ENCODE data around the gene LRFN4. TPM values are rescaled to one million over a fixed set of nuclear protein-coding genes. Genes with fewer than 3 reads are reported as not detected.

The LRFN4 gene
- total and polyA plus RNA-seq, 5 donors from 2014 or later, result 0.87 to 8.0 (median 1.4) TPM

DNA sequence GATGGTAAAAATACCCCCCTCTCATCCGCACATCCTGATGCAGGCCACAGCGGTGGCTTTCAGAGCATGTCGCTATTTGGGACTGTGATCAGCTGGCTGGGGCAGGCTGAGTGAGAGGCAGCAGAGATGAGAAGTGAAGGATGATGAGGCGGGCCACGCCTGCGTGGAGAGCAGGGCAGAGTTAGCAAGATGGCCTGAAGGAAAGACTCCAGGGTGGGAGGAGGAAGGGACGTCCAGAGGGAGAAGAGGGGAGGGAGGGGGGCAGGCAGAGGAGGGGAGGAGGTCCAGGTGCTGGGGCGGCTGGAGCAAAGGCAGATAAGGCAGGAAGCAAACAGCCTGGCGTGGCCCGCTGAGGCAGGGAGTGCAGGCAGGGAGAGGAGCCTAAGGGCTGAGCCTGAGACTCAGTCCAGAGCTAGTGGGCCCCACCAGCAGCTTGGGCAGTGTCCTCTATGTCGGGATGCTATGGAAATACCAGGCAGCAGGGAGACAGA, 29.1 kb downstream of the LRFN4 start:
- no peaks in the 10 kb centered on the region for H3K27me3 ChIP-seq (ENCODE audit: control insufficient read depth, insufficient read depth, low read length)
- no peak overlapping the region for H3K27ac ChIP-seq (ENCODE audit: insufficient read depth, low read length, poor library complexity, severe bottlenecking)
- Mint-ChIP-seq H3K4me1 (peaks cover 0 to 5% (median 2%) of the 10 kb centered on the region in 4 donors), H3K9me3 (no peaks in the 10 kb centered on the region), H3K27me3 (no peaks in the 10 kb centered on the region), H3K36me3 (no peaks in the 10 kb centered on the region), H3K4me3 (no peak overlapping the region), H3K27ac (peak overlapping the region in 1 of 3 donors; percentile 17)
- no peak overlapping the region for H3K4me3 ChIP-seq (ENCODE audit: low read depth, low read length)
- no peaks in the 10 kb centered on the region for H3K36me3 ChIP-seq (ENCODE audit: control insufficient read depth, insufficient read depth, low read length)
- DNase-seq (no peak), ATAC-seq (ENCODE audit: low read depth in 2 of 2) (no peak)
- H3K9me3 ChIP-seq (ENCODE audit: control insufficient read depth in 2 of 2, low read length in 2 of 2), result no peaks in the 10 kb centered on the region
- no peaks in the 10 kb centered on the region for H3K4me1 ChIP-seq (ENCODE audit: control insufficient read depth, insufficient read depth, low read length, poor library complexity, severe bottlenecking)

DNA sequence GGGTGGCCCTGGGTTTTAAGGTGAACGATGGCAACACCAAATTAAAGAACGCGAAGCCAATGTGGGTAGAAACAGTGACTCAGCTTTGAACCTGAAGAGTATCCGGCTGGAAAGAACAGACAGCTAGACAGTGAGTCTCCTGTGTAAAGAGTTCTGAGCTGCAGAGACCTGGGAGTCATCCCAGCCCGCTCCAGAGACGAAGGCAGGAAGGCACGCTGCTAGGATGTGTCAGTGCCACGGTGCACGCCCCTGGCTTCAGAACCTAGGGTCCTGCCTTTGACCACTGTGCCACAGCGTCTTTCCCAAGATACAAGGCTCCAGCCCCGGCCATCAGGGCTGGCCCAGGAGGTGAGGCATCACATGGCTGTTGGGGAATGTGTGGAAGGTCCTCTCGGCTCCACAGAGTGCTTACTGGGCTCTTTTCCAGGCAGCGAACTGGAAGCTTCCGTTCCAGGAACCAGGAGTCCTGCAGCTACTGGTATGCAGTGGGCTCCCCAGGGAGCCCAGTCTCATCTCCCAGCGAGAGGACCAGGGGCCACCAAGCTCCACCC, 29.9 kb downstream of the LRFN4 start:
- no peak overlapping the region for H3K27ac ChIP-seq (ENCODE audit: insufficient read depth, low read length, poor library complexity, severe bottlenecking)
- no peaks in the 10 kb centered on the region for H3K27me3 ChIP-seq (ENCODE audit: control insufficient read depth, insufficient read depth, low read length)
- peak overlapping the region in 1 of 3 donors; percentile 17 for H3K27ac Mint-ChIP-seq
- H3K36me3 Mint-ChIP-seq, result no peaks in the 10 kb centered on the region
- peaks cover 0 to 2% (median under 1%) of the 10 kb centered on the region in 4 donors for H3K4me1 Mint-ChIP-seq
- H3K36me3 ChIP-seq (ENCODE audit: control insufficient read depth, insufficient read depth, low read length), result no peaks in the 10 kb centered on the region
- peaks cover 0 to under 1% (median 0%) of the 10 kb centered on the region in 7 donors for H3K9me3 Mint-ChIP-seq
- H3K27me3 Mint-ChIP-seq, result no peaks in the 10 kb centered on the region
- no peak overlapping the region for H3K4me3 Mint-ChIP-seq
- no peaks in the 10 kb centered on the region for H3K9me3 ChIP-seq (ENCODE audit: control insufficient read depth in 2 of 2, low read length in 2 of 2)
- no peaks in the 10 kb centered on the region for H3K4me1 ChIP-seq (ENCODE audit: control insufficient read depth, insufficient read depth, low read length, poor library complexity, severe bottlenecking)
- ATAC-seq (ENCODE audit: low read depth in 2 of 2) (no peak), DNase-seq (no peak)
- no peak overlapping the region for H3K4me3 ChIP-seq (ENCODE audit: low read depth, low read length)

DNA sequence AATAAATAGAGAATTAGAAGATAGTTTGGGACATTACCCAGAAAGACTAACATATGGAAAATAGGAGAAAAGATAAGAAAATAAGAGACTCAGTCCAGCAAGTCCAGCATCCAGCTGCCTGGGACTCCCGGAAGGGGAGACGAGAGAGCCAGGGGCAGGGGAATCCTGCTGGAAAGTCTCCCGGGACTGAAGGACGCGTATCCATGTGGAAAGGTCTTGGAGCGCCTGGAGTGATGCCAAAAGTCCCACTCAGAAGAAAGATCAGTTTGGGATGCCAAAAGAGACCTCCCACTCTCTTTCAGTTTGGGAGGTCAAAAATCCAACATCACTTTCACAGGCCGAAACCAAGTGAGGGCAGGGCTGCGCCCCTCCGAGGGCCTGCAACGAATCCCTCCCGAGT, 30.7 kb downstream of the LRFN4 start:
- no peak for ATAC-seq (ENCODE audit: low read depth in 2 of 2)
- Mint-ChIP-seq H3K9me3 (peaks cover 0 to 2% (median 0%) of the 10 kb centered on the region in 7 donors), H3K27ac (no peak overlapping the region), H3K4me1 (peaks cover 0 to 9% (median 2%) of the 10 kb centered on the region in 4 donors), H3K4me3 (no peak overlapping the region), H3K36me3 (no peaks in the 10 kb centered on the region), H3K27me3 (no peaks in the 10 kb centered on the region)
- DNase-seq, result no peak
- H3K27me3 ChIP-seq (ENCODE audit: control insufficient read depth, insufficient read depth, low read length), result no peaks in the 10 kb centered on the region
- H3K9me3 ChIP-seq (ENCODE audit: control insufficient read depth in 2 of 2, low read length in 2 of 2), result no peaks in the 10 kb centered on the region
- H3K4me1 ChIP-seq (ENCODE audit: control insufficient read depth, insufficient read depth, low read length, poor library complexity, severe bottlenecking), result no peaks in the 10 kb centered on the region
- no peak overlapping the region for H3K27ac ChIP-seq (ENCODE audit: insufficient read depth, low read length, poor library complexity, severe bottlenecking)
- H3K36me3 ChIP-seq (ENCODE audit: control insufficient read depth, insufficient read depth, low read length), result no peaks in the 10 kb centered on the region
- no peak overlapping the region for H3K4me3 ChIP-seq (ENCODE audit: low read depth, low read length)

DNA sequence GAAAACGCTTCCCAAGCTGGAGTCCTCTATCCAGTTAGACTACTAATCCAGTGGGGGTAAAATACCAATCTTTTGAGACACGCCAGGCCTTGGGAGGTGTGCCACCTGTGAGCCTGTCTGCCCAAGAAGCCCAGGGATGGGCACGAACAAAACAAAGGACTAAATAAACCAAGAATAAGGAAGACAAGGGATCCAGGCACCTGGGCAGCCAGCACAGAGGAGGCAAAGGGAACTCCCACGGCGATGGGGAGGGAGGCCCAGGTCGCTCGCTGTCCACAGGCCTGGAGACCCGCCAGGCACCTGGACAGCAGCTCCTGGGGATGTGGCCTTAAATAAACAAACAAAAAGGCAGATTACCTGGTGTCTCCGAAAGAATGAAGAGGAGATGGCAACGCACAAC, 31.4 kb downstream of the LRFN4 start:
- no peaks in the 10 kb centered on the region for H3K27me3 ChIP-seq (ENCODE audit: control insufficient read depth, insufficient read depth, low read length)
- no peak overlapping the region for H3K4me3 ChIP-seq (ENCODE audit: low read depth, low read length)
- no peaks in the 10 kb centered on the region for H3K9me3 ChIP-seq (ENCODE audit: control insufficient read depth in 2 of 2, low read length in 2 of 2)
- H3K4me1 Mint-ChIP-seq, result peaks cover 0 to 11% (median 2%) of the 10 kb centered on the region in 4 donors
- H3K4me1 ChIP-seq (ENCODE audit: control insufficient read depth, insufficient read depth, low read length, poor library complexity, severe bottlenecking), result no peaks in the 10 kb centered on the region
- no peak for ATAC-seq (ENCODE audit: low read depth in 2 of 2)
- H3K4me3 Mint-ChIP-seq, result no peak overlapping the region
- H3K27ac Mint-ChIP-seq, result no peak overlapping the region
- no peaks in the 10 kb centered on the region for H3K27me3 Mint-ChIP-seq
- no peak for DNase-seq
- H3K36me3 Mint-ChIP-seq, result no peaks in the 10 kb centered on the region
- H3K36me3 ChIP-seq (ENCODE audit: control insufficient read depth, insufficient read depth, low read length), result no peaks in the 10 kb centered on the region
- no peak overlapping the region for H3K27ac ChIP-seq (ENCODE audit: insufficient read depth, low read length, poor library complexity, severe bottlenecking)
- H3K9me3 Mint-ChIP-seq, result peaks cover 0 to 2% (median 0%) of the 10 kb centered on the region in 7 donors

DNA sequence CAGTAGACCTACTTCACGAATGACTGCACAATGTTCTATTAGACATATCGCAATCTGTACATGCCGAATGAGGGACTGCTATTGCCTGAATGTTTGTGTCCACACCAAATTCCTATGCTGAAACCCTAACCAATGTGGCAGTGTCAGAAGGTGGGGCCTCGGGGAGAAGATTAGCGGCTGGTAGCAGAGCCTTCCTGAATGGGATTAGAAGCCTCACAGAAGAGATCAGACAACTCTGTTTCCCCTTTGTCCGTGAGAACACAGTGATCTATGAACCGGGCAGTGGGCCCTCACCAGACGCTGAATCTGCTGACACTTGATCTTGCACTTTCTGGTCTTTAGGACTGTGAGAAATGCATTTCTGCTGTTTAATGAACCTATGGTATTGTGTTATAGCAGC, 33.1 kb downstream of the LRFN4 start:
- Mint-ChIP-seq H3K9me3 (peaks cover 0 to 2% (median 0%) of the 10 kb centered on the region in 7 donors), H3K27me3 (no peaks in the 10 kb centered on the region), H3K27ac (no peak overlapping the region), H3K4me3 (no peak overlapping the region), H3K4me1 (peaks cover 0 to 11% (median 4%) of the 10 kb centered on the region in 4 donors), H3K36me3 (no peaks in the 10 kb centered on the region)
- H3K36me3 ChIP-seq (ENCODE audit: control insufficient read depth, insufficient read depth, low read length), result no peaks in the 10 kb centered on the region
- H3K27me3 ChIP-seq (ENCODE audit: control insufficient read depth, insufficient read depth, low read length), result no peaks in the 10 kb centered on the region
- DNase-seq, result no peak
- H3K9me3 ChIP-seq (ENCODE audit: control insufficient read depth in 2 of 2, low read length in 2 of 2), result no peaks in the 10 kb centered on the region
- H3K4me3 ChIP-seq (ENCODE audit: low read depth, low read length), result no peak overlapping the region
- no peaks in the 10 kb centered on the region for H3K4me1 ChIP-seq (ENCODE audit: control insufficient read depth, insufficient read depth, low read length, poor library complexity, severe bottlenecking)
- no peak for ATAC-seq (ENCODE audit: low read depth in 2 of 2)
- no peak overlapping the region for H3K27ac ChIP-seq (ENCODE audit: insufficient read depth, low read length, poor library complexity, severe bottlenecking)

DNA sequence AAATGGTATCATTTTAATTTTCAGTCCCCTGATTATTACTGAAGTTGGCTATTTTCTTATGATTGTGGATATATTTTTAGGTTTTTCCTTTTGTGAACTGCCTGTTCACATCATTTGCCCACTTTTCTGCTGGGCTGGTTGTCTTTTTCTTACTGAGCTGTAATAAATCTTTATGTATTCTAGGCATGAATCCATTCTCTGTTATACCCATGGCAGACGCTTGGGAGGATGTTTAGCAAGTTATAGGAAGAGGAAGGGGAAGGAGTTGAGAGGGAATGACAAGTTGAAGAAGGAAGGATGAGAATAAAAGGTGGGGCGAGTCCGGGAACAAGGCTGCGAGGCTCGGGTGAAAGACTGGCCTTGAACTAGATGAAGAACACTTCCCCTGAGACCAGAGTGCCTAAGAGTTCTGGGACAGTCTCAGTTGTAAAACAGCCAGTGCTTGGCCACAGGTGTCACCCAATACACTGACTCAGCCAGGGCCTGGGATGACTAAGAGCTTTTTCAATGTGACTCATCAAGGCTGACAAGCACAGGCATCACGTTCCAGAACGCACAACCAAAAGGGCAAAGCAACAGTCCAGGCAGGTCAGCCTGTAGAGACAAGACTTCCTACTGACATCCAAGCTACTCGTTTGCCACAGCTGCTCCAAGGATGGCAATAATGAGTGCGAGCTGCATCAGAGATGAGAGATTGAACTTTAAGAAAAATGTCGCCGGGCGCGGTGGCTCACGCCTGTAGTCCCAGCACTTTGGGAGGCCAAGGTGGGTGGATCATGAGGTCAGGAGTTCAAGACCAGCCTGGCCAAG, 35.2 kb downstream of the LRFN4 start:
- Histone ChIP-seq H3K27me3 (ENCODE audit: control insufficient read depth, insufficient read depth, low read length) (no peaks in the 10 kb centered on the region), H3K4me3 (ENCODE audit: low read depth, low read length) (no peak overlapping the region), H3K27ac (ENCODE audit: insufficient read depth, low read length, poor library complexity, severe bottlenecking) (no peak overlapping the region), H3K36me3 (ENCODE audit: control insufficient read depth, insufficient read depth, low read length) (no peaks in the 10 kb centered on the region), H3K4me1 (ENCODE audit: control insufficient read depth, insufficient read depth, low read length, poor library complexity, severe bottlenecking) (no peaks in the 10 kb centered on the region), H3K9me3 (ENCODE audit: control insufficient read depth in 2 of 2, low read length in 2 of 2) (no peaks in the 10 kb centered on the region)
- H3K4me3 Mint-ChIP-seq, result no peak overlapping the region
- no peaks in the 10 kb centered on the region for H3K27me3 Mint-ChIP-seq
- peaks cover 0 to 2% (median 0%) of the 10 kb centered on the region in 7 donors for H3K9me3 Mint-ChIP-seq
- peaks cover 0 to 11% (median 3%) of the 10 kb centered on the region in 4 donors for H3K4me1 Mint-ChIP-seq
- peak overlapping the region in 1 of 3 donors; percentile 45 for H3K27ac Mint-ChIP-seq
- no peaks in the 10 kb centered on the region for H3K36me3 Mint-ChIP-seq
- DNase-seq (peak in 1 of 3 donors; percentile 68), ATAC-seq (ENCODE audit: low read depth in 2 of 2) (peak in 1 of 2 donors; percentile 53)

DNA sequence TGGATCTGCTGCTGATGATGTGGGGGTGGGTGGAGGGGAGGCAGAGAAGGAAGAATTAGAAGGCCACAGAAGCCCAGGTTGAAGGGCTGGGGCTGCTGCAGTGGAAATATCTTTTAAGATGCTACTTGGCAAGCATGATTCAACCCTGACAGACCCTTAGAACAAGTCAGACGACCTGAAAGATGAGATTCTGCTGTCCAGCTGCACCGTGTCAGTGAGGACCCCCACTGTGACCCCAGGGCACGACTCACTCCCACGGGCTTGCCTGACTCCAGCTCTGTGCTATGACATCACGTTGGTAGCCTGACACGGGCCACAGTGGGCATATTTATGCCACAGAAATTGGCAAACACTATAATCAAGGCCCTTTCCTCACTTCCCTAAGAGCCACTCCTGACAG, 36.0 kb downstream of the LRFN4 start:
- Mint-ChIP-seq H3K4me1 (peaks cover 0 to 11% (median 3%) of the 10 kb centered on the region in 4 donors), H3K9me3 (peaks cover 0 to 2% (median 0%) of the 10 kb centered on the region in 7 donors), H3K27ac (peak overlapping the region in 1 of 3 donors; percentile 32), H3K4me3 (no peak overlapping the region), H3K27me3 (no peaks in the 10 kb centered on the region), H3K36me3 (no peaks in the 10 kb centered on the region)
- H3K4me1 ChIP-seq (ENCODE audit: control insufficient read depth, insufficient read depth, low read length, poor library complexity, severe bottlenecking), result no peaks in the 10 kb centered on the region
- H3K4me3 ChIP-seq (ENCODE audit: low read depth, low read length), result no peak overlapping the region
- no peaks in the 10 kb centered on the region for H3K9me3 ChIP-seq (ENCODE audit: control insufficient read depth in 2 of 2, low read length in 2 of 2)
- no peak overlapping the region for H3K27ac ChIP-seq (ENCODE audit: insufficient read depth, low read length, poor library complexity, severe bottlenecking)
- DNase-seq (no peak), ATAC-seq (ENCODE audit: low read depth in 2 of 2) (no peak)
- no peaks in the 10 kb centered on the region for H3K27me3 ChIP-seq (ENCODE audit: control insufficient read depth, insufficient read depth, low read length)
- no peaks in the 10 kb centered on the region for H3K36me3 ChIP-seq (ENCODE audit: control insufficient read depth, insufficient read depth, low read length)

All from CD4-positive, CD25-positive, alpha-beta regulatory T cell (primary cell).